Neural progenitor cell (in vitro differentiated cells): ENCODE data around the gene ABCG8.

Source experiments
- CTCF ChIP-seq: fragments of 200-600 bp; sonication (generic); IDR thresholded peaks from 2 replicates; pipeline ENCODE4 v1.5.1; 2017; ENCODE audit warnings: antibody characterized with exemption, mild to moderate bottlenecking
- EZH2 ChIP-seq: fragments of 200-600 bp; sonication (generic); IDR thresholded peaks from 2 replicates; pipeline ENCODE4 v1.6.1; 2017; ENCODE audit warnings: antibody characterized with exemption, mild to moderate bottlenecking, moderate library complexity

GRCh38 chr2:43825841-43826240 is 12.9 kb upstream of the ABCG8 start:
- TF ChIP-seq EZH2: no peak
- TF ChIP-seq CTCF: no peak
